Measurements from ENCODE around the gene ATRAID.

The ATRAID gene

DNA sequence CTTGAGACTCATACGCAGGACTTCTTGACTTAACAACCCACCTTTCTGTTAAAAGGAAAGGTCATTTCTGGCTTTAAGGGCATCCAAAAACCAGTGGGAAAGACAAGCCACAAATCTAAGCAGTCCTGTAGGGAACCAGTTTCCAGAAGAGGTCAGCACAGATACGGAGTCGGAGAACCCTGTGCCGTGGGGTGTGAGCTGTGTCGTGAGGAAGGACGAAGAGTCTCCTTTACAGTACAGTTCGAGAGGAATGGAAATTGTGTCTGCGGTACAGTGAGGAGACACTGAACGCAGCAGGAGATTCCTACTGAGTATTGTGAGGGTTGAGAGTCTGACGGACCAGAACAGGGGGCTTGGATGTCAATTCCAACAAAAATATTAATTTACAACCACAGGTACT is 33.3 kb downstream of the ATRAID start:
- H3K36me3 ChIP-seq (ENCODE audit: low read length): no peaks in the 10 kb centered on the region
- TF ChIP-seq, protein P1, sequence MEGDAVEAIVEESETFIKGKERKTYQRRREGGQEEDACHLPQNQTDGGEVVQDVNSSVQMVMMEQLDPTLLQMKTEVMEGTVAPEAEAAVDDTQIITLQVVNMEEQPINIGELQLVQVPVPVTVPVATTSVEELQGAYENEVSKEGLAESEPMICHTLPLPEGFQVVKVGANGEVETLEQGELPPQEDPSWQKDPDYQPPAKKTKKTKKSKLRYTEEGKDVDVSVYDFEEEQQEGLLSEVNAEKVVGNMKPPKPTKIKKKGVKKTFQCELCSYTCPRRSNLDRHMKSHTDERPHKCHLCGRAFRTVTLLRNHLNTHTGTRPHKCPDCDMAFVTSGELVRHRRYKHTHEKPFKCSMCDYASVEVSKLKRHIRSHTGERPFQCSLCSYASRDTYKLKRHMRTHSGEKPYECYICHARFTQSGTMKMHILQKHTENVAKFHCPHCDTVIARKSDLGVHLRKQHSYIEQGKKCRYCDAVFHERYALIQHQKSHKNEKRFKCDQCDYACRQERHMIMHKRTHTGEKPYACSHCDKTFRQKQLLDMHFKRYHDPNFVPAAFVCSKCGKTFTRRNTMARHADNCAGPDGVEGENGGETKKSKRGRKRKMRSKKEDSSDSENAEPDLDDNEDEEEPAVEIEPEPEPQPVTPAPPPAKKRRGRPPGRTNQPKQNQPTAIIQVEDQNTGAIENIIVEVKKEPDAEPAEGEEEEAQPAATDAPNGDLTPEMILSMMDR (IDR thresholded peaks at IDR 0.05; ENCODE audit: insufficient read depth, low read length, poor library complexity, severe bottlenecking): no peak
- TF ChIP-seq EZH2phosphoT487 (conservative IDR thresholded peaks at IDR 0.05; ENCODE audit: low read length): no peak
- no peak overlapping the region for H3K4me3 ChIP-seq (ENCODE audit: insufficient read depth, low read length, poor library complexity, severe bottlenecking)
- H3K79me2 ChIP-seq (ENCODE audit: insufficient read depth, low read length): no peaks in the 10 kb centered on the region
- no peaks in the 10 kb centered on the region for H3K27me3 ChIP-seq (ENCODE audit: low read length)
- H4K20me1 ChIP-seq (ENCODE audit: low read depth, low read length): no peaks in the 10 kb centered on the region
- no peak overlapping the region for H3K9ac ChIP-seq (ENCODE audit: low read length)
- no peak overlapping the region for H2AFZ ChIP-seq (ENCODE audit: low read depth, low read length, severe bottlenecking)
- no peak overlapping the region for H3K27ac ChIP-seq (ENCODE audit: low read depth, low read length)
- H3K9me3 ChIP-seq (ENCODE audit: insufficient read depth, low read length): no peaks in the 10 kb centered on the region
- H3F3A ChIP-seq (ENCODE audit: insufficient read depth): peaks cover 15% of the 10 kb centered on the region; the same call in 1 of the 2 replicates
- no peak overlapping the region for H3K4me2 ChIP-seq (ENCODE audit: low read depth, low read length, poor library complexity, severe bottlenecking)
- H3K9me2 ChIP-seq (replicated peaks; ENCODE audit: insufficient read depth, low read length): no peaks in the 10 kb centered on the region

DNA sequence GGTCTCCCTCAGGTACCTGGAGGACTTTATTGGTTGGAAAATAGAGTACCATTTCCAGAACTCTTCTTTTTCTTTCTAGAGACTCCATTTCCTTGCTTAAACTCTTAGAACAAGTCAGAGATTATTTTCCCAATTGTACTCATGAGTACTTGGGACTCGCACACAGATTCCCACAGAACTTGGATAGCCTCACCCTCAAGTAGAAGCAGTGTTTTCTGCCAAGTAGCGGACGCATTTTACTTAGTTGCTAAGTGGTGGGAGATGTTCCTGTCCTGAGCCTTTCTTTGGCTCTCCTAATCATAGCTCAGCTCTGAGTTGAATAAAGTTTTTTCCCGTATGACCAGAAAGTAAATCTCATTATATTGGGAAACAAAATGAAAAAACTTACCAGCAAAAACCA is 33.8 kb downstream of the ATRAID start:
- H3K4me3 ChIP-seq (ENCODE audit: insufficient read depth, low read length, poor library complexity, severe bottlenecking): no peak overlapping the region

DNA sequence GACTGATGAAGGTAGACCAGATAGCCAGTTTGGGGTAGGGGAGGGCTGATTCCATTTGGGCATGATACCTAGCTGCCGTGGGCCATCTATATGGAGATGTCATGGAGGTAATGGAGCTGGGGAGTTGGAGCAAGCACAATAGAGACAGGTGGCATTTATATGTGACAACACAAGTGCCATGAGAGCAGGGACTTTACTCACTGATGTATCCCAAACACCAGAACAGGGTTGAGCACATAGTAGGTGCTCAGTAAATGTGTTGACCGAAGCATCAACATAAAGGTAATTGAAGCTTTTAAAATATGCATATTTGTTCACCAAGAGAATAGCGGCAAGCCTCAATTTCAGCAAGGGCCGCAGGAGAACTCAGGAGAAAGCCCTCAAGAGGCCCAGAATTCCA is 36.1 kb downstream of the ATRAID start:
- no peak overlapping the region for H3K27ac ChIP-seq (ENCODE audit: low read depth, low read length)
- H3K79me2 ChIP-seq (ENCODE audit: insufficient read depth, low read length): no peaks in the 10 kb centered on the region
- H3K27me3 ChIP-seq (ENCODE audit: low read length): no peaks in the 10 kb centered on the region
- H4K20me1 ChIP-seq (ENCODE audit: low read depth, low read length): no peaks in the 10 kb centered on the region
- H3K4me3 ChIP-seq (ENCODE audit: insufficient read depth, low read length, poor library complexity, severe bottlenecking): no peak overlapping the region
- H3K9me3 ChIP-seq (ENCODE audit: insufficient read depth, low read length): no peaks in the 10 kb centered on the region
- H3K36me3 ChIP-seq (ENCODE audit: low read length): no peaks in the 10 kb centered on the region
- TF ChIP-seq, protein P1 (IDR thresholded peaks at IDR 0.05; ENCODE audit: insufficient read depth, low read length, poor library complexity, severe bottlenecking): no peak
- TF ChIP-seq EZH2phosphoT487 (conservative IDR thresholded peaks at IDR 0.05; ENCODE audit: low read length): no peak
- peaks cover 15% of the 10 kb centered on the region; the same call in 1 of the 2 replicates for H3F3A ChIP-seq (ENCODE audit: insufficient read depth)
- H3K9me2 ChIP-seq (replicated peaks; ENCODE audit: insufficient read depth, low read length): no peaks in the 10 kb centered on the region
- H3K4me2 ChIP-seq (ENCODE audit: low read depth, low read length, poor library complexity, severe bottlenecking): no peak overlapping the region
- no peak overlapping the region for H3K9ac ChIP-seq (ENCODE audit: low read length)
- H2AFZ ChIP-seq (ENCODE audit: low read depth, low read length, severe bottlenecking): no peak overlapping the region

More for the DNA sequence above, 33.8 kb downstream of the ATRAID start:
- Histone ChIP-seq H3K9me2 (replicated peaks; ENCODE audit: insufficient read depth, low read length) (no peaks in the 10 kb centered on the region), H4K20me1 (ENCODE audit: low read depth, low read length) (no peaks in the 10 kb centered on the region), H3K79me2 (ENCODE audit: insufficient read depth, low read length) (no peaks in the 10 kb centered on the region), H2AFZ (ENCODE audit: low read depth, low read length, severe bottlenecking) (no peak overlapping the region), H3K9me3 (ENCODE audit: insufficient read depth, low read length) (no peaks in the 10 kb centered on the region), H3K9ac (ENCODE audit: low read length) (no peak overlapping the region), H3K27me3 (ENCODE audit: low read length) (no peaks in the 10 kb centered on the region), H3K27ac (ENCODE audit: low read depth, low read length) (no peak overlapping the region), H3K4me2 (ENCODE audit: low read depth, low read length, poor library complexity, severe bottlenecking) (no peak overlapping the region), H3K36me3 (ENCODE audit: low read length) (no peaks in the 10 kb centered on the region), H3F3A (ENCODE audit: insufficient read depth) (peaks cover 15% of the 10 kb centered on the region; the same call in 1 of the 2 replicates)
- no peak for TF ChIP-seq EZH2phosphoT487 (conservative IDR thresholded peaks at IDR 0.05; ENCODE audit: low read length)
- TF ChIP-seq, protein P1 (IDR thresholded peaks at IDR 0.05; ENCODE audit: insufficient read depth, low read length, poor library complexity, severe bottlenecking): no peak

All from SU-DHL-6 (cell line).